HS-27A (cell line): ENCODE results near the gene C9orf152.
"Not testable (repeated sequence)": the region's sequence is repeated elsewhere in the genome, so short reads cannot be mapped to it uniquely, and the experiment has no call there.

ENCODE experiments used
- DNase-seq: peaks from one replicate; pipeline ENCODE4 v3.0.0-alpha.2; 2012; ENCODE audit warnings: low read depth, missing footprints

C9orf152 gene

GRCh38 chr9:110208031-110208430, at the start of gene C9orf152:
C9orf152 (minus strand) TSS chr9:110208159; CDS start chr9:110207579, 580 bp downstream.
- DNase-seq: no peak

- no peak for DNase-seq
These were observed 49.3 kb upstream of the C9orf152 start for GRCh38 chr9:110257097-110257841.

- peak; percentile 80 for DNase-seq
These were observed 48.6 kb upstream of the C9orf152 start, which contains the start of gene TXN for GRCh38 chr9:110256380-110257096. TXN (minus strand) TSS chr9:110256507; CDS start chr9:110256435, 72 bp downstream.

GRCh38 chr9:110255463-110256379, 47.8 kb upstream of the C9orf152 start:
- peak; percentile 26 for DNase-seq

GRCh38 chr9:110255034-110255462, 47.1 kb upstream of the C9orf152 start:
- DNase-seq: no peak

GRCh38 chr9:110254500-110254899, 46.5 kb upstream of the C9orf152 start:
- DNase-seq: no peak

- DNase-seq: no peak
These were observed 44.7 kb upstream of the C9orf152 start for GRCh38 chr9:110252509-110253139.

GRCh38 chr9:110251770-110252169, 43.8 kb upstream of the C9orf152 start:
- not testable (repeated sequence) for DNase-seq

- DNase-seq: no peak
These were observed 43.3 kb upstream of the C9orf152 start for GRCh38 chr9:110251212-110251611.

- no peak for DNase-seq
These were observed 41.6 kb upstream of the C9orf152 start for GRCh38 chr9:110249603-110250002.

- DNase-seq: no peak
These were observed 40.4 kb upstream of the C9orf152 start for GRCh38 chr9:110248361-110248760.

- no peak for DNase-seq
These were observed 38.3 kb upstream of the C9orf152 start for GRCh38 chr9:110246214-110246613.

- no peak for DNase-seq
These were observed 36.7 kb upstream of the C9orf152 start for GRCh38 chr9:110244616-110245015.

- no peak for DNase-seq
These were observed 33.9 kb upstream of the C9orf152 start for GRCh38 chr9:110241858-110242321.

GRCh38 chr9:110241260-110241857, 33.4 kb upstream of the C9orf152 start:
- no peak for DNase-seq

GRCh38 chr9:110240198-110240597, 32.2 kb upstream of the C9orf152 start:
- no peak for DNase-seq

GRCh38 chr9:110228321-110228720, 20.4 kb upstream of the C9orf152 start:
- DNase-seq: no peak

GRCh38 chr9:110224583-110224982, 16.6 kb upstream of the C9orf152 start:
- no peak for DNase-seq

GRCh38 chr9:110220809-110221208, 12.8 kb upstream of the C9orf152 start:
- DNase-seq: no peak

GRCh38 chr9:110217656-110218099, 9.7 kb upstream of the C9orf152 start:
- peak; percentile 11 for DNase-seq
